ENCODE data around the gene PSMD8.
A peak's percentile ranks its signal among the peaks of the same experiment; 100 is the strongest.
"Not testable (repeated sequence)": the region's sequence is repeated elsewhere in the genome, so short reads cannot be mapped to it uniquely, and the experiment has no call there.

The PSMD8 gene

DNA sequence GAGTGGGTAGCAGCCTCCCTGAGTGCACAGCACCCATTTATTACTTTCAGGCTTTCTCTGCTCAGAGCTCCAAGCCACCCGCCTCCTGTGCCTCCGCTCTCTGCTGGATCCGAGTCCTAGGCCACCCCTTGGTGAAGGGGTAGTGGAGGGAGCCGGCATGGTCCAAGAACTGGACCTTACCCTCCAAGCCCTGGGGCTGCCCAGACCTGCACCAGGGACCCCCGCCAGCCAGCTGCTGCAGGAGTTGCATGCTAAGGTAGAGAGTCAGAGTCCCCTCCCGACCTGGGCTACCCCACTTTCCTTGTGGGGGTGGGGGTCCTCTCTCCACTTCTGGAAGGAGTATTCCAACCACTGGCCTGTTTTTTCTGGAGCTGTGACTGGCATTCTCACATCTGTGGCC, 30.5 kb downstream of the PSMD8 start:
- Histone ChIP-seq H3K27ac (no peak overlapping the region), H3K36me3 (peaks cover 8% of the 10 kb centered on the region)

DNA sequence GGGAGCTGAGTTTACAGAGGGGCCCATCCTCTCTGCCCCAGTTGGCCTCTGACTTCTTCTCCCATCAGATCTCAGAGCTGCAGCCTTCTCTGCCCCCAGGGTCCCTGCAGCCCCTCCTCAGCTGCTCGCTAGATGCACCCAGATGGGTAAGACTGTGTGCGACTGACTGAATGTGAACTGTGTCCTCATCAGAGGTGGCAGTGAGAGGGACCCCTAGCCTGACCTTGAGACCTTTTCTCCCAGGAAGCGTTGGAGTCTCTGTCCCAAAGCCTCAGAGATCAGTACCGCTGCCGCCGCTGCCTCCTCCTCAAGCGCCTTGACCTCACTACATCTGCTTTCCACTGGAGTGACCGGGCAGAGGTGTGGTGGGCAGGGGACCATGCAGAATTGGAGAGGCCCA, 30.9 kb downstream of the PSMD8 start:
- Histone ChIP-seq H3K27me3 (ENCODE audit: insufficient read depth, low read depth, severe bottlenecking) (no peaks in the 10 kb centered on the region), H3K27ac (no peak overlapping the region), H3K36me3 (peaks cover 8% of the 10 kb centered on the region), H3K9me3 (ENCODE audit: severe bottlenecking) (no peaks in the 10 kb centered on the region), H3K4me3 (ENCODE audit: low read depth, low read length) (no peak overlapping the region)
- no peak for DNase-seq
- TF ChIP-seq, protein P1, sequence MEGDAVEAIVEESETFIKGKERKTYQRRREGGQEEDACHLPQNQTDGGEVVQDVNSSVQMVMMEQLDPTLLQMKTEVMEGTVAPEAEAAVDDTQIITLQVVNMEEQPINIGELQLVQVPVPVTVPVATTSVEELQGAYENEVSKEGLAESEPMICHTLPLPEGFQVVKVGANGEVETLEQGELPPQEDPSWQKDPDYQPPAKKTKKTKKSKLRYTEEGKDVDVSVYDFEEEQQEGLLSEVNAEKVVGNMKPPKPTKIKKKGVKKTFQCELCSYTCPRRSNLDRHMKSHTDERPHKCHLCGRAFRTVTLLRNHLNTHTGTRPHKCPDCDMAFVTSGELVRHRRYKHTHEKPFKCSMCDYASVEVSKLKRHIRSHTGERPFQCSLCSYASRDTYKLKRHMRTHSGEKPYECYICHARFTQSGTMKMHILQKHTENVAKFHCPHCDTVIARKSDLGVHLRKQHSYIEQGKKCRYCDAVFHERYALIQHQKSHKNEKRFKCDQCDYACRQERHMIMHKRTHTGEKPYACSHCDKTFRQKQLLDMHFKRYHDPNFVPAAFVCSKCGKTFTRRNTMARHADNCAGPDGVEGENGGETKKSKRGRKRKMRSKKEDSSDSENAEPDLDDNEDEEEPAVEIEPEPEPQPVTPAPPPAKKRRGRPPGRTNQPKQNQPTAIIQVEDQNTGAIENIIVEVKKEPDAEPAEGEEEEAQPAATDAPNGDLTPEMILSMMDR (IDR thresholded peaks at IDR 0.05; ENCODE audit: low read depth, low read length), result no peak

More for the DNA sequence above, 30.5 kb downstream of the PSMD8 start:
- Histone ChIP-seq H3K4me3 (ENCODE audit: low read depth, low read length) (no peak overlapping the region), H3K9me3 (ENCODE audit: severe bottlenecking) (no peaks in the 10 kb centered on the region), H3K27me3 (ENCODE audit: insufficient read depth, low read depth, severe bottlenecking) (no peaks in the 10 kb centered on the region)
- no peak for DNase-seq
- TF ChIP-seq, protein P1 (IDR thresholded peaks at IDR 0.05; ENCODE audit: low read depth, low read length), result no peak

DNA sequence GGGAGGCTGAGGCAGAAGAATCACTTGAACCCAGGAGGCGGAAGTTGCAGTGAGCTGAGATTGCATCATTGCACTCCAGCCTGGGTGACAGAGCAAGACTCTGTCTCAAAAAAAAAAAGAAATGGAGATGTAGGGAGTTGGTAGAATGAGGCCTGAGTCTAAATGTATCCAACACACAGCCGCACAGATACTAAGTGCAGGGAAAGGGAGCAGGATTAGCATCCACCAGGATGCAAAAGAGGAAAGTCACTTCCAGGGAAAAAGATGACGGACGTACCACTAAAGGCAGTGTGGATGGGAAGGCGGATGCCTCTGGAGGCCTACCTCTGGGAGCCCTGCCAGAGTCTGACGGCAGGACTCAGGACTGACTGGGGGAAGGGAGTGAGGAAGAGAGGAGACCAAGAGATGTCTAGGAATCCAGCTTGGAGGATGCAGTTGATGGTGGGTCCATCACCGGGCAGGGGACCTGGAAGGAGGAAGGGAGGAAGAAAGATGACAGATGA, 35.3 kb downstream of the PSMD8 start:
- Histone ChIP-seq H3K27ac (no peak overlapping the region), H3K9me3 (ENCODE audit: severe bottlenecking) (peaks cover 4% of the 10 kb centered on the region), H3K4me3 (ENCODE audit: low read depth, low read length) (no peak overlapping the region), H3K27me3 (ENCODE audit: insufficient read depth, low read depth, severe bottlenecking) (no peaks in the 10 kb centered on the region), H3K36me3 (peaks cover 8% of the 10 kb centered on the region)
- DNase-seq, result no peak
- TF ChIP-seq, protein P1 (IDR thresholded peaks at IDR 0.05; ENCODE audit: low read depth, low read length), result no peak

DNA sequence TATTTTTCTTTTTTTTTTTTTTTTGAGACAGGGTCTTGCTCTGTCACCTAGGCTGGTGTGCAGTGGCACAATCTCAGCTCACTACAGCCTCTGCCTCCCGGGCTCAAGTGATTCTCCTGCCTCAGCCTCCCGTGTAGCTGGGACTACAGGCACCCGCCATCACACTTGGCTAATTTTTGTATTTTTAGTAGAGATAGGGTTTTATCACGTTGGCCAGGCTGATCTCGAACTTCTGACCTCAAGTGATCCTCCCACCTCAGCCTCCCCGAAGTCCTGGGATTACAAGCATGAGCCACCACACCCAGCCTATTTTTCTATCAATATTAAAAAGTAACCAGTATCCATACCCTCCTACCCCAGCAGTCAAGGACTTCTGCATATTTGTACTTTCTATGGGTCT, 36.0 kb downstream of the PSMD8 start:
- DNase-seq; H3K27ac ChIP-seq; H3K9me3 ChIP-seq (ENCODE audit: severe bottlenecking); H3K27me3 ChIP-seq (ENCODE audit: insufficient read depth, low read depth, severe bottlenecking); H3K36me3 ChIP-seq; H3K4me3 ChIP-seq (ENCODE audit: low read depth, low read length): not testable (repeated sequence)

DNA sequence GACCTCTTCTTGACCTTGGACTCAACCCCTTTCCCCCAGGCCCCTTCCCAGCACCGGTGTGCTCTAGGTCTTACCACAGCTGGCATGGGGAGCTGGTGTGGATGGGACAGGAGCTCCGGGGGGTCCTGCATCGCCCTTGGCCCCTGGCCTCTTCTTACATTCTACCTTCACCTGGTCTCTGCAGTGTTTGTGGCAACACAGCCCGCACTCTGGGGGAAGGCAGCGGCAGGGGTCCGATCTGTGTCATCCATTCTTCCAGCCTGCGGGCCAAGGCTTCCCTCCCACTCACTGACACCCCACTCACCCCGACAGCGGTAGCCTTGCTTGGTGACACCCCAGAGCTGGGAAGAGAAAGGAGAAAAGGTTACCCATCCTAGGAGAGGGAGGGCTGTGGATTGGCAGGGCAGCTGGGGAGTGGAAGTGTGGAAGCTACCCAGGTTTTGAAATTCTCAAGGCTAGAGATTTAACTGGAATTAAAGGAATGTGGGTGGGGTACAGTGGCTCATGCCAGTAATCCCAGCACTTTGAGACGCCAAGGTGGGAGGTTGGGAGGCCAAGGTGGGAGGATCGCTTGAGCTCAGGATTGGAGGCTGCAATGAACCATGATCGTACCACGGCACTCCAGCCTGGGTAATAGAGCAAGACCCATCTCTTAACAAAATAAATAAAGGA, 36.8 kb downstream of the PSMD8 start:
- Histone ChIP-seq H3K27me3 (ENCODE audit: insufficient read depth, low read depth, severe bottlenecking) (no peaks in the 10 kb centered on the region), H3K9me3 (ENCODE audit: severe bottlenecking) (peaks cover 4% of the 10 kb centered on the region), H3K4me3 (ENCODE audit: low read depth, low read length) (no peak overlapping the region), H3K36me3 (peaks cover 4% of the 10 kb centered on the region), H3K27ac (no peak overlapping the region)
- no peak for DNase-seq
- TF ChIP-seq, protein P1 (IDR thresholded peaks at IDR 0.05; ENCODE audit: low read depth, low read length), result no peak

DNA sequence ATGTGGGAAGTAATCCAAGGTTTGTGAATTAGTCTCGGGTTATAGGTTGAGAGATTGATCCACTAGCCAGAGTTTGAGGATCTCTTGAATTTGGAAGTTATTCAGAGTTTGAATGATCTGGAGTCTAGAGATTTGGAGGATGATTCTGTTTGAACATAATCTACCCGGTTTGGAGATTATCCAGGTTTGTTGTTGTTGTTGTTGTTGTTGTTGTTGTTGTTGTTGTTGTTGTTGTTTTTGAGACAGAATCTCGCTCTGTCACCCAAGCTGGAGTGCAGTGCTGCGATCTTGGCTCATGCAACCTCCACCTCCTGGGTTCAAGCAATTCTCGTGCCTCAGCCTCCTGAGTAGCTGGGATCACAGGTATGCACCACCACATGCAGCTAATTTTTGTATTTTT, 37.5 kb downstream of the PSMD8 start:
- H3K36me3 ChIP-seq; H3K27me3 ChIP-seq (ENCODE audit: insufficient read depth, low read depth, severe bottlenecking); DNase-seq; H3K27ac ChIP-seq; H3K9me3 ChIP-seq (ENCODE audit: severe bottlenecking); H3K4me3 ChIP-seq (ENCODE audit: low read depth, low read length): not testable (repeated sequence)

DNA sequence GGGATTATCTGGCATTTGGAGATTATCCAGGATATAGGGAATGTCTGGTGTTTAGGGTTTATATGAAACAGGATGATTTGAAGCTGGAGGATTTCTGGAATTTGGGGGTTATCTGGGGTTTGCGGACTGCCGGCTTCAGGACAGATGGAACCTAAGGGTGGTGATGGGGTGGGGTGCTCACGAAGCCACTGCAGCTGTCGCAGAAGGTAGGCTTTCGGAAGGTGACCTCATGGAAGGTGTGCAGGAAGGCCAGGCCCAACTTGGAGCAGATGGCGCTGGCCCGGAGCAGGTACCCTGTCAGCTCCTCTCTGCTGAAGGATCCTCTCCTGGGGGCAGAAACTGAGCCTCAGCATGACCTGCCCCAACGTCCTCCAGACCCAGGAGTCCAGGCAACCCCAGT, 38.1 kb downstream of the PSMD8 start:
- Histone ChIP-seq H3K4me3 (ENCODE audit: low read depth, low read length) (no peak overlapping the region), H3K36me3 (no peaks in the 10 kb centered on the region; the same call in 1 of the 2 replicates), H3K27me3 (ENCODE audit: insufficient read depth, low read depth, severe bottlenecking) (no peaks in the 10 kb centered on the region), H3K27ac (peak overlapping the region; percentile 97), H3K9me3 (ENCODE audit: severe bottlenecking) (peaks cover 4% of the 10 kb centered on the region)
- TF ChIP-seq, protein P1 (IDR thresholded peaks at IDR 0.05; ENCODE audit: low read depth, low read length), result no peak
- peak; percentile 94 for DNase-seq
